Thyroid gland (tissue), 4 donors: ENCODE results near the gene MMP19. TPM values are rescaled to one million over a fixed set of nuclear protein-coding genes. Genes with fewer than 3 reads are reported as not detected.

Source experiments
- DNase-seq, 2 donors: peaks; one replicate each; pipeline ENCODE4 v3.0.0-alpha.2; 2019
- H3K27ac ChIP-seq, 3 donors: fragments of 200-600 bp; sonication (generic); 1 replicate in 2 of 3; 2 replicates in 1 of 3; pipeline ENCODE4 v1.5.1; 2016 to 2019; ENCODE audit warnings: mild to moderate bottlenecking in 1 of 3, moderate library complexity in 1 of 3
- H3K27me3 ChIP-seq: fragments of 200-600 bp; sonication (generic); one replicate; pipeline ENCODE4 v1.5.1; 2019
- H3K36me3 ChIP-seq, 2 donors: fragments of 200-600 bp; sonication (generic); one replicate each; pipeline ENCODE4 v1.5.1; 2016 to 2019
- H3K4me1 ChIP-seq, 2 donors: fragments of 200-600 bp; sonication (generic); one replicate each; pipeline ENCODE4 v1.5.1; 2017 to 2019
- H3K4me3 ChIP-seq, 3 donors: fragments of 200-600 bp; sonication (generic); replicated peaks in 1 of 3; 1 replicate in 2 of 3; 2 replicates in 1 of 3; pipeline ENCODE4 v1.5.1; 2016; ENCODE audit warnings: mild to moderate bottlenecking in 1 of 3
- H3K9me3 ChIP-seq: fragments of 200-600 bp; sonication (generic); one replicate; pipeline ENCODE4 v1.5.1; 2017
- POLR2A ChIP-seq, 2 donors: fragments of 450-650 bp; IDR thresholded peaks; one replicate each; pipeline ENCODE4 v1.6.1; 2017; ENCODE audit warnings: antibody characterized with exemption in 2 of 2, mild to moderate bottlenecking in 2 of 2, moderate library complexity in 1 of 2
- WGBS, 2 donors: methylation state at CpG; one replicate each; pipeline ENCODE4 v1.1.5; 2017; 5-methylcytosine and 5-hydroxymethylcytosine counted together
- intact Hi-C: fragments of 100-400 bp; cut with DNase I; formaldehyde crosslinking; loops from one replicate; pipeline ENCODE4 v1.15.1; 2023
- total RNA-seq, 4 donors: library from RNA; depleted of rRNA; stranded (reverse); fragments of >200 nt; gene quantifications; one replicate each; pipeline ENCODE4 v1.2.3, GENCODE V29; 2016
- TF ChIP-seq, protein P1 (sequence below), 6 experiments: fragments of 200-600 bp in 3 of 6; fragments of 450-650 bp in 3 of 6; sonication (generic) in 3 of 6; IDR thresholded peaks; one replicate each; pipeline ENCODE4 v1.5.1; 2016 to 2019; ENCODE audit warnings: antibody characterized with exemption in 6 of 6, mild to moderate bottlenecking in 2 of 6, inconsistent platforms in 1 of 6, moderate library complexity in 1 of 6

MMP19 gene
- total RNA-seq, 4 donors from 2014 or later: 2.3 to 4.2 (median 3.4) TPM

DNA sequence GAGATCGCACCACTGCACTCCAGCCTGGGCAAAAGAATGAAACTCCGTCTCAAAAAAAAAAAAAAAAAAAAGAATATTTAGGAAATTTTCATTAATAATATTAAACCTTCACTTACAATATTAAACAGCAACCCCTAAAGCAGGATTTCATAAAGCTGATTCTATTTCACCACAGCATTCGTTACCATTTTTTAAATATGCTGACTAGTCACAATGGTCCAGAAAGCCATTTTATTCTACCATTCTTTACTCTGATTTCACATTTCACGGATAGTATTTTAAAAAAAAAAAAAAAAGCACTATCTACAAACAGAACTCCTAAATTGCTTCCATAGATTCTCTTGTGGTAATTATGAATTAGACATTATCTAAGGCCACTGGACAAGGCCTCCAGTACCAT, 52.8 kb downstream of the MMP19 start:
- H3K36me3 ChIP-seq: peaks cover 43 to 47% of the 10 kb centered on the region in 2 donors
- 93 to 96% methylated on average over 4 of the region's 4 CpGs for WGBS, 2 donors
- intact Hi-C loops: no loop called here
- H3K4me1 ChIP-seq: no peaks in the 10 kb centered on the region
- H3K9me3 ChIP-seq: no peaks in the 10 kb centered on the region
- no peak overlapping the region for H3K27ac ChIP-seq
- TF ChIP-seq, protein P1, sequence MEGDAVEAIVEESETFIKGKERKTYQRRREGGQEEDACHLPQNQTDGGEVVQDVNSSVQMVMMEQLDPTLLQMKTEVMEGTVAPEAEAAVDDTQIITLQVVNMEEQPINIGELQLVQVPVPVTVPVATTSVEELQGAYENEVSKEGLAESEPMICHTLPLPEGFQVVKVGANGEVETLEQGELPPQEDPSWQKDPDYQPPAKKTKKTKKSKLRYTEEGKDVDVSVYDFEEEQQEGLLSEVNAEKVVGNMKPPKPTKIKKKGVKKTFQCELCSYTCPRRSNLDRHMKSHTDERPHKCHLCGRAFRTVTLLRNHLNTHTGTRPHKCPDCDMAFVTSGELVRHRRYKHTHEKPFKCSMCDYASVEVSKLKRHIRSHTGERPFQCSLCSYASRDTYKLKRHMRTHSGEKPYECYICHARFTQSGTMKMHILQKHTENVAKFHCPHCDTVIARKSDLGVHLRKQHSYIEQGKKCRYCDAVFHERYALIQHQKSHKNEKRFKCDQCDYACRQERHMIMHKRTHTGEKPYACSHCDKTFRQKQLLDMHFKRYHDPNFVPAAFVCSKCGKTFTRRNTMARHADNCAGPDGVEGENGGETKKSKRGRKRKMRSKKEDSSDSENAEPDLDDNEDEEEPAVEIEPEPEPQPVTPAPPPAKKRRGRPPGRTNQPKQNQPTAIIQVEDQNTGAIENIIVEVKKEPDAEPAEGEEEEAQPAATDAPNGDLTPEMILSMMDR (IDR thresholded peaks at IDR 0.05): no peak
- no peak for TF ChIP-seq POLR2A (IDR thresholded peaks at IDR 0.05)
- no peak overlapping the region for H3K4me3 ChIP-seq
- H3K27me3 ChIP-seq: no peaks in the 10 kb centered on the region
- no peak for DNase-seq

DNA sequence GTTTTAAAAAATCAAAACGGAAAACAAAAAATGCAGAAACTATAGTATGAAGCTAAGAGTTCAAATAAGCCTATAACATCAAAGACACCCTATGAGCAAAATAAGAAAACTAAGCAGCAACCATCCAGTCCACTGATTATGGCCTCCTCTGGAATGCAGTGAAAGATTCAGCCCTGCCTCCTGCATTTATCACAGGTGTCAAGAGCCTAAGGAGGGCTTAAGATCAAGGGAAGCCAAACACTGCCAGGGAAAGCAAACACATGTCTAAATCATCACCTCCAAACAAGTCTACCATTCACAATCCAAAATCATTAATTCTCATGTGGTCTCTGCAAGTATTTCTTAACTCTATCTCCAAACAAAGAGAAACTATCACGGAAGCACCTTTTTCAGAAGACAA, 53.6 kb downstream of the MMP19 start:
- Histone ChIP-seq H3K4me3 (no peak overlapping the region), H3K27me3 (no peaks in the 10 kb centered on the region), H3K27ac (peak overlapping the region in 1 of 3 donors; percentile 8), H3K36me3 (peaks cover 39 to 43% of the 10 kb centered on the region in 2 donors), H3K4me1 (no peaks in the 10 kb centered on the region), H3K9me3 (no peaks in the 10 kb centered on the region)
- TF ChIP-seq POLR2A (IDR thresholded peaks at IDR 0.05): no peak
- TF ChIP-seq, protein P1 (IDR thresholded peaks at IDR 0.05): no peak
- no peak for DNase-seq
- intact Hi-C loops: no loop called here
- 89 to 96% methylated on average over 2 of the region's 2 CpGs for whole genome bisulfite sequencing, 2 donors

DNA sequence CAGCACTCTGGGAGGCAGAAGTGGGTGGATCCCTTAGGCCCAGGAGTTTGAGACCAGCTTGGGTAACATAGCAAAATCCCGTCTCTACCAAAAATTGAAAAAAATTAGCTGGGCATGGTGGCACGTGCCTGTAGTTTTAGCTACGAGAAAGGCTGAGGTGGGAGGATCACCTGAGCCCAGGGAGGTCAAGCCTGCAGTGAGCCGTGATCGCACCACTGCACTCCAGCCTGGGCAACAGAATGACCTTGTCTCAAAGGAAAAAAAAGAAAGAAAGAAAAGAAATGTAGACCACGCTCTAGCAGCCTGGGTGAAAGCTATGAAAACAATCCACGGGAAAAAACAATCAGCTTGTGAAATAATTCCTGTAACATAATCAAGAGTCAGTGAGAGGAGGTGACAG, 54.2 kb downstream of the MMP19 start:
- DNase-seq: peak in 1 of 2 donors; percentile 27
- 81 to 86% methylated on average over 7 of the region's 7 CpGs for WGBS, 2 donors
- H3K27ac ChIP-seq: no peak overlapping the region
- no peaks in the 10 kb centered on the region for H3K27me3 ChIP-seq
- H3K9me3 ChIP-seq: no peaks in the 10 kb centered on the region
- H3K36me3 ChIP-seq: peaks cover 40 to 42% of the 10 kb centered on the region in 2 donors
- no peak overlapping the region for H3K4me3 ChIP-seq
- no peaks in the 10 kb centered on the region for H3K4me1 ChIP-seq
- TF ChIP-seq, protein P1 (IDR thresholded peaks at IDR 0.05): no peak
- TF ChIP-seq POLR2A (IDR thresholded peaks at IDR 0.05): no peak
- intact Hi-C loops: no loop called here

Other genes with a start within 250 kb of the MMP19 start
- not detected for gene OR10P1, start 206.0 kb downstream of the MMP19 start, total RNA-seq
- 10 to 100 TPM in 2 of 4 donors, 1 to 10 TPM in 2; 7.9 to 16.9 (median 9.8) TPM for gene ITGA7, start 135.0 kb downstream of the MMP19 start, total RNA-seq
- gene BLOC1S1, start 126.9 kb downstream of the MMP19 start, total RNA-seq: 100 to 1,000 TPM; 117 to 440 (median 246) TPM
- gene RDH5, start 122.5 kb downstream of the MMP19 start, total RNA-seq: 1 to 10 TPM in 3 of 4 donors, under 1 TPM in 1; 0.94 to 9.7 (median 6.8) TPM
- gene CD63, start 113.9 kb downstream of the MMP19 start, total RNA-seq: 1,000 to 10,000 TPM in 3 of 4 donors, 100 to 1,000 TPM in 1; 683 to 1,145 (median 1,122) TPM
- 1 to 10 TPM; 4.8 to 7.5 (median 6.7) TPM for gene GDF11, start 99.8 kb downstream of the MMP19 start, total RNA-seq
- gene SARNP, start 25.2 kb downstream of the MMP19 start, total RNA-seq: 10 to 100 TPM; 33.6 to 61.0 (median 52.3) TPM
- 10 to 100 TPM; 17.7 to 39.2 (median 23.4) TPM for gene ORMDL2, start 24.9 kb downstream of the MMP19 start, total RNA-seq
- gene DNAJC14, start 13.3 kb downstream of the MMP19 start, total RNA-seq: 10 to 100 TPM; 39.6 to 49.0 (median 45.1) TPM
- 10 to 100 TPM; 28.6 to 48.2 (median 43.7) TPM for gene PYM1, start 85.0 kb upstream of the MMP19 start, total RNA-seq
- gene DGKA, start 88.2 kb upstream of the MMP19 start, total RNA-seq: 10 to 100 TPM; 20.6 to 55.9 (median 28.7) TPM
- 1 to 10 TPM; 1.7 to 5.8 (median 3.0) TPM for gene PMEL, start 123.1 kb upstream of the MMP19 start, total RNA-seq
- 10 to 100 TPM; 13.9 to 17.2 (median 15.8) TPM for gene CDK2, start 123.9 kb upstream of the MMP19 start, total RNA-seq
- 100 to 1,000 TPM; 104 to 119 (median 107) TPM for gene RAB5B, start 131.1 kb upstream of the MMP19 start, total RNA-seq
- gene SUOX, start 154.3 kb upstream of the MMP19 start, total RNA-seq: 10 to 100 TPM; 18.7 to 36.8 (median 36.2) TPM
- gene IKZF4, start 178.1 kb upstream of the MMP19 start, total RNA-seq: 10 to 100 TPM in 2 of 4 donors, 1 to 10 TPM in 2; 4.2 to 10.9 (median 9.4) TPM
- 1,000 to 10,000 TPM in 1 of 4 donors, 100 to 1,000 TPM in 2, 10 to 100 TPM in 1; 81.4 to 1,193 (median 632) TPM for gene RPS26, start 199.0 kb upstream of the MMP19 start, total RNA-seq
- gene ERBB3, start 237.2 kb upstream of the MMP19 start, total RNA-seq: 10 to 100 TPM; 14.7 to 30.0 (median 20.4) TPM